GM19452 (cell line): ENCODE measurements around the gene SNAP47.

ENCODE experiments used
- ATAC-seq: cut with Tn5 transposase; IDR thresholded peaks from one replicate; pipeline ENCODE4 v1.9.1; 2021; ENCODE audit not compliant: unreplicated experiment

Gene SNAP47

GRCh38 chr1:227780101-227781044, 45.1 kb downstream of the SNAP47 start:
- ATAC-seq, result no peak

DNA sequence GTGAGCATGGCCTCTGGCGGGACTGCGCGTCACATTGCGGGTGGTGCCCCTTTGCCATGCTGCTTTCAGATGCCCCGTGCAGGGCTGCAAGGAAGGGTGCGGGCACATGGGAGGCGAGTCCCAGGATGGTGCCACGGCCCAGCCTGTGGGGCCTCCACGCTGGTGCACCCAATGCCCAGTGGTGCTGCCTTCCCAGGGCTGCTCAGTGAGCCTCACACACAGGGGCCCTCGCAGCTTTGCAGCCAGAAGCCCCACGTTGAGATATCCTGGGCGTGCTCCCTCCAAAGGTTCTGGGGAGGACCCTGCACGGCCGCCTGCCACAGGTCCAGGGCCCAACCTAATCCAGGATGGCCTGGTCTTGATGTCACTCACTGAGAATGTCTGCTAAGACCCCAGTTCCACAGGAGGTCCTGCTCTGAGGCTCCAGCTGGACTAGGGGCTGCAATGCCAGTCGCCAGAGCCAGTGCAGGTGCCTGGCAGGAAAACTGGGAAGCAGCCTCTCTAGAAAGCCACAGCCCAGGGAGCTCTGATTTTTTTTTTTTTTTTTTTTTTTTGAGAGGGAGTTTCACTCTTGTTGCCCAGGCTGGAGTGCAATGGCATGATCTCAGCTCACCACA, 46.2 kb downstream of the SNAP47 start:
- no peak for ATAC-seq

DNA sequence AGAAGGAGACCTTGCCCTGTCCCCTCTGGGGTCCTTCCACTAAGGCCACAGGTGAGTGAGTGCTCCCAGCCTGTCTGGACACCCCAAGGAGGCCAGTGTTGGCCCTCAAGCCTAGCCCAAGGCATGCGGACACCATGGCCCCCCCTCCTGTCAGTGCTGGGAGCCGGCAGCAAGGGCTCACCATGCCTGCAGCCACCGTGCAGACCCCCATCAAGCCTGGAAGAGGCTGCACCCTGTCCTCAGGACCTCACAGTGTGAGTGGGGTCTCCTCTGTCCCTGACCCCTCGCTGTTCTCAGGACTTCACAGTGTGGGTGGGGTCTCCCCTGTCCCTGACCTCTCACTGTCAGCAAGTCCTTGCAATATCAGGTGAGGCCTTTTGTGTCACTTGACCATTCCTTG, 47.0 kb downstream of the SNAP47 start:
- ATAC-seq, result no peak

DNA sequence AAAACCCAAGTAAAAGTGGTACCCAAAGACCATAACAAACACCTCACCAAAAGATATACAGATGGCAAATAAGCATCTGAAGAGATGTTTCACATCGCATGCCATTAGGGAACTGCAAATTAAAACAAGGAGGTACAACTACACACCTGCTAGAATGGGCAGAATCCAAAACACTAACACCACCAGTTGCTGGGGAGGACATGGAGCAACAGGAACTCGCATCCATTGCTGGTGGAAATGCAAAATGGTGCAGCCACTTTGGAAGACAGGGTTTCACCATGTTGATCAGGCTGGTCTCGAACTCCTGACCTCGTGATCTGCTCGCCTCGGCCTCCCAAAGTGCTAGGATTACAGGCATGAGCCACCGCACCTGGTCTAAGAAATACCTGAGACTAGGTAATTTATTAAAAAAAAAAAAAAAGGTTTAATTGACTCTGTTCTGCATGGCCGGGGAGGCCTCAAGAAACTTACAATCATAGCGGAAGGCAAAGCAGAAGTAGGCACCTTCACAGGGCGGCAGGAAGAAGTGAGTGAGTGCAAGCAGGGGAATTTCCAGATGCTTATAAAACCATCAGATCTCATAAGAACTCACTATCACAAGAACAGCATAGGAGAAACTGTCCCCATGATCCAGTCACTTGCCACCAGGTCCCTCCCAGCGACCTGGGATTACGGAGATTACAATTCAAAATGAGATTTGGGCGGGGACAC, 50.0 kb downstream of the SNAP47 start:
- no peak for ATAC-seq

DNA sequence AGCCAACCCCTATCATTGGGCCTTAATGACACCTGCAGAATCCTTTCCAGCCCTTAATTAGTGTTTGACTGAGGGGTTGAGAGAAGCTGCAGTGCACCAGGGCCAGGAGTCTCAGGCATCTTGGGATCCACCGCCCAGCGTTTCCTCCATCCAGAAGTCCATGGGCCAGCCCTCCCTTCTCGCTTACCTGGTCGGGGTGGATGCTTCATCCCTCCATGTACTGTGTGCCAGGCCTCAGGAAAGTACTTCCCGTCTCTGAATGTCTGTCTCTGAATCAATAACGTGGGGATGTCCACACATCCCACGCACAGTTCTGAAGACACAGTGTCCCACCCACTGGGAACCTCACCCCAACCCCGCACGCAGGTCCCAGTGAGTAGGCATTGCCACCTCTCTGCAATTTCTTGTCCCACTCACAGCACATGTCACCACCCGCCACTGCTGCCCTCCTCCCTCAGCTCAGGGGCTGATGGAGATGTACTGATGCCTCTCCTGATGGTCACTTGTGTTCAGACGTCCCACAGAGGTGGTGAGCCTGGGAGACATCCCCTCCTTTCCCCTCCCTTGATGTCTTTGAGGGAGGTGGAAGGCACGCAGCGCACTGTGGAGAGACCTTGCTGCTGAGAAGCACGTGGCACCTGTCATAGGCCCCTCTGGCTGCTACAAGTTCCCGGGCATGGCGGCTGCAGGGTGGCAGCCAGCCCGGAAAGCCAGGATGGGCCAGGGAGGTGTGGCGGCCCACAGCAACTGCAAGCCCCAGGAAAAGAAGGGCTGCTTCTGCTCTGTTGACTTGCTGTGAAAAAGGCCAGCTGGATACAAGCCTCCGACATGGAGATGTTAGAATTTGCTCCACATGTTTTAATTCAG, 50.8 kb downstream of the SNAP47 start:
- ATAC-seq, result no peak

- no peak for ATAC-seq
Measured at GRCh38 chr1:227786673-227787512, 51.7 kb downstream of the SNAP47 start.

- peak; percentile 95 for ATAC-seq
Measured at GRCh38 chr1:227787513-227788270, 52.5 kb downstream of the SNAP47 start.

- peak; percentile 60 for ATAC-seq
Measured at GRCh38 chr1:227788271-227789083, 53.2 kb downstream of the SNAP47 start.

DNA sequence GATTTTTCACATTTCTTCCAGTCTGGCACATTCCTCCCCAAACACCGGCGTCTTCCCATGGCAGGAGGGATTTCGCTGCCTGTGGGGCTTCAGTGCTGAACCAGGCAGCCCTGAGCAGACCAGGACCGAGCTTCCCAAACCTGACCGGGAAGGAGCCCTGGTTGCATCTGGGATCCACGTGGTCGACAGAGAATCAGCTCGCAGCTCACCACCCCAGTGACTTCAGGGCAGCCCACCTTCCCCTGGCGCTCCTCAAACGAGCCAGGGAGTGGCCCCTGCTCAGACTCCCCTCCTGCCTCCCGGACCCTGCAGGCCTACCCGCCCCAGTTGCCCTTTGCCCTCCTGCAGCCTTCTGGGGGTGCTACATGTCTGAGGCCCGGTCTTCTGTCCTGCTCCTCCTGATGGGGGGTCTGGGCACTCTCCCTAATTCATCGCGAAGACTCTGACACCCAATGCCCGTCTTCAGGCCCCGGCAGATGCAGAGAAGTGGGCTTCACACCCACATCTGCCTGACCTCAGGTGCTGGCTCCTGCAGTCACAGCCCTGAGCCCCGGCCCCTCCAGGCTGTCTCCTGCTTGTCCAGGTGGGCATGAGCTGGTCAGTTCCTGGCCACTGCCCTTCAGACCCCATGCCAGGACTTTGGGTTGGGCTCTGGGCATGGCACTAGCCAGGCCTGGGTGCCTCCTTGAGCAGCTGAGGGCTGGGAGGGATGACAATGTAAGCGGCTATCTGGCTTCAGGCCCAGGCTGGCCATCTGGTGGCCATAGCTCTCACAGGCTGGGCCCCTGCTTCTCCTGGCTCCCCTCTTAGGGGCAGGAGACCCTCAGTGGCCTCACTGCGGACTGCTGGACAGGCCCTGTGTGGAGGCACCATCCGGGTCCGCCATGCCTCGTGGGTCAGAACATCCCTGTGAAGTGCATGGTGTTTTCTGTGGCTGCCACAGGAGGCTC, 54.1 kb downstream of the SNAP47 start:
- no peak for ATAC-seq

- no peak for ATAC-seq
Measured at GRCh38 chr1:227790034-227790400, 54.8 kb downstream of the SNAP47 start.

GRCh38 chr1:227790868-227791267, 55.6 kb downstream of the SNAP47 start:
- no peak for ATAC-seq

GRCh38 chr1:227791425-227792143, 56.3 kb downstream of the SNAP47 start:
- no peak for ATAC-seq

DNA sequence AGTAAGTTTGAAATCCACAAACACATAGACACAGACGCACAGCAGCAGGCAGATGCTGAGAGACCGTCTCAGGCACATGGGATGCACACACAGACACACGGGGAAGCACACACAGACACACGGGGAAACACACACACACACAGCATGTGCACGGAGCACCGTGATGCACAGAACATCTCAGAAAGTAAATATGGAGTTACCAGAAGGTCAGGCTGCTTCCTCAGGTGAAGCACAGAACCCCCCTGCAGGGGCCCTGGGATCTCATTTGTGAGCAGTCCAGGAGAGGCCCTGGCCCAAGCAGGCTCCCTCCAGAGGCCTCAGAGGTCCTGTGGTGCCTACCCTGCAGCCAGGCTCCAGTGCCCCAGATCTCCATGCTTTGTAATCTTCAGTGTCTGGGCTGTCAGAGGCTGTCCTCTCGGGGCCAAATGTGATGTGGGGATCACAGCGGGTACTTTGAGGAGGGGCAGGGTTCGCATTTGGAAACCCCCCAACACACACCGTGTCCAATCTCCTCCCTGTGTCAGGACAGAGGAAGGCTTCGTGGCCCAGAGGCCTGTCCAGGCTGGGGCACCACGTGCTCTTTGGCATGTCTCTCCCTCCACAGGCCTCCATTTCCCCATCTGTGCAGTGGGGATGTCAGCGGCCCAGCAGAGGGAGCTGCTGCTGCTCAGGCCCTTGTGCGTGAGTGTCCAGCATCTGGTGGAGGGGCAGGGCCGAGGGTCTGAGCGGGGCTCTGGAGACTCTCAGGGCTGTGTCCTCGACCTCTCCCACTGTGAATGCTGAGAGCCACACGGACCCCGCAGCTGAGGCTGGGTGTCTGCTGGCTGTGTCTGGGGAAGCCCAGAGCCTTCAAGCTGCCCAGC, 57.2 kb downstream of the SNAP47 start:
- no peak for ATAC-seq

- ATAC-seq, result no peak
Measured at GRCh38 chr1:227793079-227793947, 58.1 kb downstream of the SNAP47 start.
